ENCODE results near the gene SLC4A11. TPM values are rescaled to one million over a fixed set of nuclear protein-coding genes. Genes with fewer than 3 reads are reported as not detected.

Gene SLC4A11
- polyA plus RNA-seq, 1 of the 3 experiments (the other 2 are of a cell fraction): 2.7 TPM

GRCh38 chr20:3181270-3181669, 57.7 kb downstream of the SLC4A11 start:
- CTCF ChIA-PET: no interaction called here
- no peak for TF ChIP-seq GATA2 (CRISPR knock-in tag; IDR thresholded peaks at IDR 0.05)
- no peak for TF ChIP-seq EZH2phosphoT487 (IDR thresholded peaks at IDR 0.05; ENCODE audit: borderline replicate concordance, low read depth)
- TF ChIP-seq JUND (IDR thresholded peaks at IDR 0.05): no peak
- TF ChIP-seq SIN3A (IDR thresholded peaks at IDR 0.05; ENCODE audit: borderline replicate concordance, low read depth, low read length): no peak
- TF ChIP-seq EP300 (IDR thresholded peaks at IDR 0.05; ENCODE audit: borderline replicate concordance in 1 of 2, low read depth in 1 of 2, low read length in 1 of 2): no peak
- no peak for TF ChIP-seq FOXJ3 (CRISPR knock-in tag; IDR thresholded peaks at IDR 0.05)
- TF ChIP-seq MXI1 (IDR thresholded peaks at IDR 0.05; ENCODE audit: low read depth, low read length): no peak
- TF ChIP-seq ELF1 (IDR thresholded peaks at IDR 0.05): no peak

GRCh38 chr20:3180319-3180718, 58.7 kb downstream of the SLC4A11 start:
- no peak overlapping the region for H3K4me2 ChIP-seq
- H3F3A ChIP-seq (replicated peaks; ENCODE audit: insufficient read depth): peaks cover 12% of the 10 kb centered on the region
- H3K79me2 ChIP-seq (ENCODE audit: insufficient read depth): no peaks in the 10 kb centered on the region
- no peak for DNase-seq
- no peak overlapping the region for H3K27ac ChIP-seq (ENCODE audit: low read depth in 2 of 2, low read length in 1 of 2)
- no peaks in the 10 kb centered on the region for H3K9me3 ChIP-seq
- no peaks in the 10 kb centered on the region for H3K9me2 ChIP-seq
- no peak overlapping the region for H3K9ac ChIP-seq
- TF ChIP-seq FOSL2 (IDR thresholded peaks at IDR 0.05; ENCODE audit: borderline replicate concordance, low read depth): no peak
- TF ChIP-seq RXRA (IDR thresholded peaks at IDR 0.05; ENCODE audit: borderline replicate concordance, low read depth): no peak
- no peak for TF ChIP-seq EZH2phosphoT487 (IDR thresholded peaks at IDR 0.05; ENCODE audit: borderline replicate concordance, low read depth)
- no peak for TF ChIP-seq NRF1 (IDR thresholded peaks at IDR 0.05; ENCODE audit: low read depth, low read length)
- TF ChIP-seq FOXM1 (IDR thresholded peaks at IDR 0.05; ENCODE audit: low read depth): no peak
- no peak for TF ChIP-seq RFX5 (IDR thresholded peaks at IDR 0.05; ENCODE audit: low read length)
- no peak for TF ChIP-seq MXI1 (IDR thresholded peaks at IDR 0.05; ENCODE audit: low read depth, low read length)
- TF ChIP-seq SIN3A (IDR thresholded peaks at IDR 0.05; ENCODE audit: borderline replicate concordance, low read depth, low read length): no peak
- TF ChIP-seq SMC3 (IDR thresholded peaks at IDR 0.05; ENCODE audit: low read depth, low read length): no peak
- POLR2A ChIA-PET: no interaction called here
- H3K4me1 ChIP-seq (ENCODE audit: control insufficient read depth in 1 of 2, insufficient read depth in 2 of 2, low read depth in 1 of 2, low read length in 1 of 2): no peaks in the 10 kb centered on the region
- H2AFZ ChIP-seq (ENCODE audit: low read depth): no peak overlapping the region
- WGBS (ENCODE audit: low lambda C conversion rate): 81% methylated on average over 4 of the region's 4 CpGs
- H3K4me3 ChIP-seq (ENCODE audit: low read depth in 2 of 2, low read length in 1 of 2): no peak overlapping the region
- no peaks in the 10 kb centered on the region for H3K36me3 ChIP-seq (replicated peaks in 1 of 2; ENCODE audit: control insufficient read depth in 1 of 2, insufficient read depth in 2 of 2, low read length in 1 of 2)
- CTCF ChIA-PET: no interaction called here
- no peaks in the 10 kb centered on the region for H4K20me1 ChIP-seq (ENCODE audit: insufficient read depth)
- no peaks in the 10 kb centered on the region for H3K27me3 ChIP-seq (ENCODE audit: insufficient read depth)

More at GRCh38 chr20:3181270-3181669, 57.7 kb downstream of the SLC4A11 start:
- Histone ChIP-seq H3K79me2 (ENCODE audit: insufficient read depth) (no peaks in the 10 kb centered on the region), H3K4me1 (ENCODE audit: control insufficient read depth in 1 of 2, insufficient read depth in 2 of 2, low read depth in 1 of 2, low read length in 1 of 2) (no peaks in the 10 kb centered on the region), H3K27ac (ENCODE audit: low read depth in 2 of 2, low read length in 1 of 2) (no peak overlapping the region), H3K4me3 (ENCODE audit: low read depth in 2 of 2, low read length in 1 of 2) (no peak overlapping the region), H3K9ac (no peak overlapping the region), H3K4me2 (no peak overlapping the region), H3F3A (replicated peaks; ENCODE audit: insufficient read depth) (peaks cover 12% of the 10 kb centered on the region), H2AFZ (ENCODE audit: low read depth) (no peak overlapping the region), H3K9me3 (no peaks in the 10 kb centered on the region), H3K27me3 (ENCODE audit: insufficient read depth) (no peaks in the 10 kb centered on the region), H3K9me2 (no peaks in the 10 kb centered on the region), H3K36me3 (replicated peaks in 1 of 2; ENCODE audit: control insufficient read depth in 1 of 2, insufficient read depth in 2 of 2, low read length in 1 of 2) (no peaks in the 10 kb centered on the region), H4K20me1 (ENCODE audit: insufficient read depth) (no peaks in the 10 kb centered on the region)
- no peak for DNase-seq
- WGBS (ENCODE audit: low lambda C conversion rate): 76% methylated on average over 5 of the region's 5 CpGs
- POLR2A ChIA-PET: interaction anchor here (0.7 kb wide), 1 partner anchor 12 kb away, joined by 3 read pairs; no protein-coding TSS in a partner anchor
